ENCODE results near the gene PICALM. TPM values are rescaled to one million over a fixed set of nuclear protein-coding genes. Genes with fewer than 3 reads are reported as not detected.

The PICALM gene
- total and polyA plus RNA-seq, 2 of the 4 experiments (the other 2 are of a cell fraction) = 235 to 453 TPM

DNA sequence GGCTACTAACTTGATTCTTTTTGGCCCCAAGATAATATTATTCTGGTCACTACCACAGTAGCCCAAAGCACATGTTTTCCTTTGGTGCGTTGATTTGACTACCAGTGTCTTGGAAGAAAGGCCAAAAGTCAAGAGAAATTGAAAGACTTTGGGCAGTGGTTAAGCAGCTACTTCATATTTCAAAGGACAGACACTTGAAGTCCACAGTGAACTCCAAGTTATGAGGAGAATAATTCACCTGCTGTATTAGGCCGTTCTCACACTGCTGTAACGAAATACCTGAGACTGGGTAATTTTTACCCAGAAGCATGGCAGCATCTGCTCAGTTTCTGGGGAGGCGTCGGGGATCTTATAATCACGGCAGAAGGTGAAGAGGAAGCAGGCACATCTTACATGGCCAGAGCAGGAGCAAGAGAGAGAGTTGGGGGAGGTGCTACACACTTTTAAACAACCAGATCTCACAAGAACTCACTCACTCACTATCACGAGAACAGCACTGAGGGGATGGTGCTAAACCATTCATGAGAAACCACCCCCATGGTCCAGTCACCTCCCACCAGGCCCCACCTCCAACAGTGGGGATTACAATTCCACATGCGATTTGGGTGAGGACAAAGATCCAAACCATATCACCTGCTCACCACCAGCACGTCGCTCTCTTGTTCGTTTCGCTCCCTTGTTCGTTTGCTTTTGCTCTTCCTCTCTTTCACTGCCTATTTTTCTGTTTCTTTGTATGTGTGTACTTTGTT, 40.2 kb upstream of the PICALM start:
- DNase-seq (no peak), ATAC-seq (ENCODE audit: low read depth) (no peak)
- dilution Hi-C loops (cut with HindIII; ENCODE audit: low sequenced_read_pairs, unreplicated experiment) (no loop called here), in situ Hi-C loops (cut with MboI; ENCODE audit: low sequenced_read_pairs) (no loop called here), intact Hi-C loops (cut with micrococcal nuclease) (no loop called here)
- POLR2A ChIA-PET (ENCODE audit: unreplicated experiment) = no interaction called here
- H3K23ac ChIP-seq (ENCODE audit: low read depth, low read length) = no peak overlapping the region
- H3K27ac ChIP-seq (ENCODE audit: insufficient read depth, low read length) = no peak overlapping the region
- 0 out of 2 replicates have a peak overlapping the region, but pooled peaks have one; percentile 59 for H2AK5ac ChIP-seq (ENCODE audit: low read depth, low read length)
- no peak overlapping the region for H2AFZ ChIP-seq (replicated peaks; ENCODE audit: low read length, poor library complexity)
- H3K9me1 ChIP-seq (ENCODE audit: insufficient read depth, low read length) = no peaks in the 10 kb centered on the region
- no peak overlapping the region for H3K9ac ChIP-seq (ENCODE audit: low read depth, low read length)
- H4K91ac ChIP-seq (ENCODE audit: insufficient read depth, low read depth, low read length) = no peak overlapping the region
- H2BK20ac ChIP-seq (ENCODE audit: low read depth, low read length) = peak overlapping the region; percentile 7; the same call in 1 of the 2 replicates
- no peak overlapping the region for H3K56ac ChIP-seq (ENCODE audit: extremely low read depth, insufficient read depth, low read length)
- no TSS peak for BruUV-seq (replicated peaks)
- WGBS, 2 experiments (ENCODE audit: extremely low coverage in 2 of 2, insufficient read length in 1 of 2) = no CpG with 5 or more reads among the region's 13 CpGs
- no peaks in the 10 kb centered on the region for H3K79me1 ChIP-seq (ENCODE audit: low read depth in 1 of 2, low read length in 2 of 2)
- no peaks in the 10 kb centered on the region for H4K20me1 ChIP-seq (ENCODE audit: insufficient read depth, low read length)
- H2BK5ac ChIP-seq (ENCODE audit: low read depth, low read length, poor library complexity, severe bottlenecking) = no peak overlapping the region
- H4K8ac ChIP-seq (ENCODE audit: low read depth in 2 of 2, low read length in 2 of 2) = no peak overlapping the region
- H2BK15ac ChIP-seq (ENCODE audit: low read depth, low read length) = peak overlapping the region; percentile 59; the same call in 1 of the 3 replicates
- H4K5ac ChIP-seq (ENCODE audit: low read depth, low read length) = no peak overlapping the region
- CTCF ChIA-PET = no interaction called here
- no peak overlapping the region; the same call in 1 of the 2 replicates for H3K4ac ChIP-seq (ENCODE audit: low read depth, low read length)
- no peak overlapping the region for H2AK9ac ChIP-seq (replicated peaks; ENCODE audit: low read depth, low read length, poor library complexity)
- H3K18ac ChIP-seq (ENCODE audit: low read depth, low read length) = no peak overlapping the region; the same call in 1 of the 2 replicates
- H3K14ac ChIP-seq (replicated peaks; ENCODE audit: low read depth, low read length) = no peak overlapping the region
- peaks cover 2% of the 10 kb centered on the region; the same call in 1 of the 2 replicates for H3K4me1 ChIP-seq (ENCODE audit: control insufficient read depth, insufficient read depth, low read length)
- TF ChIP-seq, protein P1, sequence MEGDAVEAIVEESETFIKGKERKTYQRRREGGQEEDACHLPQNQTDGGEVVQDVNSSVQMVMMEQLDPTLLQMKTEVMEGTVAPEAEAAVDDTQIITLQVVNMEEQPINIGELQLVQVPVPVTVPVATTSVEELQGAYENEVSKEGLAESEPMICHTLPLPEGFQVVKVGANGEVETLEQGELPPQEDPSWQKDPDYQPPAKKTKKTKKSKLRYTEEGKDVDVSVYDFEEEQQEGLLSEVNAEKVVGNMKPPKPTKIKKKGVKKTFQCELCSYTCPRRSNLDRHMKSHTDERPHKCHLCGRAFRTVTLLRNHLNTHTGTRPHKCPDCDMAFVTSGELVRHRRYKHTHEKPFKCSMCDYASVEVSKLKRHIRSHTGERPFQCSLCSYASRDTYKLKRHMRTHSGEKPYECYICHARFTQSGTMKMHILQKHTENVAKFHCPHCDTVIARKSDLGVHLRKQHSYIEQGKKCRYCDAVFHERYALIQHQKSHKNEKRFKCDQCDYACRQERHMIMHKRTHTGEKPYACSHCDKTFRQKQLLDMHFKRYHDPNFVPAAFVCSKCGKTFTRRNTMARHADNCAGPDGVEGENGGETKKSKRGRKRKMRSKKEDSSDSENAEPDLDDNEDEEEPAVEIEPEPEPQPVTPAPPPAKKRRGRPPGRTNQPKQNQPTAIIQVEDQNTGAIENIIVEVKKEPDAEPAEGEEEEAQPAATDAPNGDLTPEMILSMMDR (conservative IDR thresholded peaks at IDR 0.05; ENCODE audit: low read depth, low read length) = no peak
- no peak for TF ChIP-seq RCOR1 (IDR thresholded peaks at IDR 0.05; ENCODE audit: insufficient replicate concordance, low read length)
- no peak for TF ChIP-seq BHLHE40 (IDR thresholded peaks at IDR 0.05; ENCODE audit: low read depth, low read length)
- no peak for TF ChIP-seq CEBPB (IDR thresholded peaks at IDR 0.05; ENCODE audit: low read depth, low read length)
- TF ChIP-seq MAFK (IDR thresholded peaks at IDR 0.05; ENCODE audit: low read depth, low read length) = no peak
- no peaks in the 10 kb centered on the region for H3K9me3 ChIP-seq (ENCODE audit: control insufficient read depth, insufficient read depth, low read length)
- no peaks in the 10 kb centered on the region for H3K27me3 ChIP-seq (ENCODE audit: control insufficient read depth, insufficient read depth, low read length)
- H3K36me3 ChIP-seq (ENCODE audit: control insufficient read depth, insufficient read depth, low read length) = no peaks in the 10 kb centered on the region
- no peak overlapping the region for H2BK120ac ChIP-seq (ENCODE audit: low read depth, low read length)
- no peak overlapping the region for H3K4me3 ChIP-seq (ENCODE audit: insufficient read depth, low read depth, low read length)
- no peak overlapping the region for H3K4me2 ChIP-seq (ENCODE audit: low read depth, low read length)

Data from IMR-90 (cell line).